CD4-positive, alpha-beta T cell treated with Interleukin-17A for 1 hour (primary cell): ENCODE results near the gene PHACTR3.

Experiments
- DNase-seq: peaks from one replicate; pipeline ENCODE4 v3.0.0-alpha.2; 2020

PHACTR3 gene

DNA sequence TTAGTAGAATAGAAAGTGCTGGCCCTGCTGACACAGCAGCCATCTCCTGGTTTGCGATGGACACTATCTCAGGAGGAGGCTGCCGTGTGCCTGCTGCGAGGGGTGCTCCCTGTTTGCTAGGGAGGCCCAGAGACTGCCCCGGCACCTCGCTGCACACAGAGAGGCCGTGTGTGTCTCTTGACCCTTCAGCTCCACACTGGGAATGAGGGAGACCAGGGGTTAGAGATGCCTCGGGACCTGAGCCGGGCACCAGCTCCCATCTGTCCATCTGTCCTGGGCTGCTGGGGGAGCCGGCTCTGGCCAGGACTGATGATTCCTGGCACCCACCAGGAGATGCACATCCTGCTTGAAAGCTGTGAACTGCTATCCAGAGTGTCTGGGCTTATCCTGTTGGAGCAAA, 18.2 kb downstream of the PHACTR3 start:
- no peak for DNase-seq

DNA sequence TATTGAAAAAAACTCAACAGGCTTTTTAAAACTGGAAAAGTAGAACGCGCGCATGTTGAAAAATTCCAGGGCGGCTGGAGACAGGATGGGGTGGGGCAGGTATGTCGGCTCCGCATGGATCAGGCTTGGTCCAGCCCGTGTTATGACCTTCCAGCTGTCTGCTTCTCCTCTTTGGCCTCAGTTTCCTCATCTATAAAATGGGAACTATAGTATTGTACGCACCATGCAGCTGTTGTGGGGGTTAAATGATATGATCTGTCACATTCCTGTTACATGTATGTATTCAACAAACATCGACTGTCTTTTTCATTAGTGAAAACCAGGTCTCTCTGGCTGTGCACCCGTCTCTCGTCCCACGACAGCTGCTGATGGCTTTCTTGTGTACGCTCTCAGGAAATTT, 18.8 kb downstream of the PHACTR3 start:
- no peak for DNase-seq

DNA sequence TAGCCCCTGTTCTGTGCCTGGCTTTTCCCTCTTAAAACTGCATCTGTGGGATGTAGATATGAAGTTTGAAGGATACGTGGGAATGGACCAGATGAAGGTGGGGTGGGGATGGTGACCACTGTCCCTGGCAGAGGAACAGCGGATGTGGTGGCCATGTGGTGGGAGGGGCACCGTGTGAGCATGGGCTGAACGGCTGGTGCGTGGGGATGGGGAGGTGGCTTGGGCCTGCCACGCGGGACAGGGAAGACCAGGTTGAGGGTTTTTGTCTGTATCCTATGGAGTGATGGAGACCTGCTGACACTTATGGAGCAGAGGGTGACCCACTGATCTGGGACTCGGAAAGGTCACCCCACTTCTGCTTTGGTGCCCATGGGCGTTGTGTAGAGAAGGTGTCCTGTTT, 19.2 kb downstream of the PHACTR3 start:
- DNase-seq, result no peak

DNA sequence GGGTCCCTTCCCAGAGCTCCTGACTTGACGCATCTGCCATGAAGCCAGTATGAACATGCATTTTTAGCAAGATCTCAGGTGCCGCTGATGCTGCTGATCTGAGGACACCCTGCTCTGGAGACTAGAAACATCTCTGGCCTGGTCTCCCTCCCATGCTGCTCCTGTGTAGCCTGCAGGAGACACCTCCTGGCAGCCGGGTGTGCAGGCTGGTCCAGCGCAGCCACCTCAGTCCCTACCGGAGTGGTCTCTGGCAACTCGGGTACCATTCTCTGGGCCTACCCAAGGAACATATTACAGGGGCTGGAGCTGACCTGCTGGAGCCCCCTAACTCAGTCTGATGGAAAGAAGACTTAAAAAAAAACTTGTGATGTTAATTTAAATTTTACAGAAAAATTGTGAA, 20.1 kb downstream of the PHACTR3 start:
- DNase-seq, result no peak

DNA sequence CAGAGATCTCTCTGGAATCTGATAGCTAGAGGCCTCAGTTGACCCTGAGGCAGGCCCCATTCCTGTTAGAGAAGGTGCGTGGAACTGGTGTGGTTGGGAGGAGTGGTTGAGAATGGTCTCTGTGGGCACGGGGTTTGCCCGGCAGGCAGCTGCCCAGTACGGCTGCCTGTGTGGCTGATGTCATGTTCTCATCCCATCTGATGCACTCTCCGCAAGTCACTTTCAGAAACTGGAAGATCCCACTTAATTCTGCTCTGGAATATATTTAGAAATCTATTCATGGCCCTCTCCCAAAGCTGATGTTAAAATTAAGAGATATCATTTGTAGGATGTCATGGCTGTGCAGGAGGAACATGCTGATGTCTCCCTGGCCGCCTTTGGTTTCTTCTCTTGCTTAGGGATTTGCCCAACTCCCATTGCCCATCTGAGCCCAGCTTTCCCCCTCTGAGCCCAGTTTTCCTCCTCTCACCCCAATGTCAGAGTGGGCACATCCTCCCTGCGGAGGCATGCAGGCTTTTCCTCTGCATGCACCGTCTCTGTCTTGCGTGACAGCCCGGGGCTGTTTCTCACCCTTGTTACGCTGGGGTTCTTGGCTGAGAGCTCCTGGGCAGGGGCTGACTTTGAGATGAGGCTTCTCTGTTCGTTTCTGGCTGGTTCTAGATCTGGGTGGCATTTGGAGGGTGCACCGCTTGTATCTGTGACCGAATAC, 21.0 kb downstream of the PHACTR3 start:
- no peak for DNase-seq

DNA sequence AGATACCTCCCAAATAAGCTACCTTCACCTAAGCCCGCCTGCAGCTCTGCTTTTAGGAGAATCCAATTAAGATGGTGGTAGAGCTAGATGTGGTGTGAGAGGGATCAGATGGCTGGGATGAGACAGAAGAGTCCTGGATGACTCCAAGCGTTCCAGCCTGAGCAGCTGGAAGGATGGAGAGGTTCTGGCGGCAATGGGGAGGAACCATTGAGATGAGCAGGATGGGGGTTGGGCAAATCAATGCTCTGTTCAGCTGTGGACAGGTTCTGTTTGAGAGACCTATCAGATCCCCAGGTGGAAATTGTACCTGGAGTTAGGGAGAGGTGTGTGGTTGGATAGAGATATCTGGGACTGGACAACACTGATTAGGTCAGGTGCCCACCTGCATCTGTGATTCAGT, 23.0 kb downstream of the PHACTR3 start:
- no peak for DNase-seq

DNA sequence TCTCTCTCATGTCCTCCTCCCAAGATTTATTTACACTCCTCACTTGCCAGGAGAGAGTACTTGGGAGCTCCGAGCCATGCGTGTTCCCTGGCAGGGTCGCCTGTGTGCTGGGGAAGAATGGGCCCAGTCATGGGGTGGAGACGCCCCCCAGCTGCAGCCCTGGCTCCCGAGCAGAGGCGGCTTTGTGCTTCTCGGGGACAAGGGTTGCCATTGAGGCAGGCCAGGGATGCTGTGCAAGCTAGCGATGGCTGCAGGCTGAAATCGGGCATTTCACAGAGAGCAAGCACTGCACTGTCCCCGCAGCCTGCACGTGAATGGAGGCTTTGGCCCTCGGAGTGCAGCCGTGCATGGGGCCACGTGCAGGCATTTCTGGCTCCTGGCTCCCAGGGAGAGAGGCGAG, 23.8 kb downstream of the PHACTR3 start:
- no peak for DNase-seq

DNA sequence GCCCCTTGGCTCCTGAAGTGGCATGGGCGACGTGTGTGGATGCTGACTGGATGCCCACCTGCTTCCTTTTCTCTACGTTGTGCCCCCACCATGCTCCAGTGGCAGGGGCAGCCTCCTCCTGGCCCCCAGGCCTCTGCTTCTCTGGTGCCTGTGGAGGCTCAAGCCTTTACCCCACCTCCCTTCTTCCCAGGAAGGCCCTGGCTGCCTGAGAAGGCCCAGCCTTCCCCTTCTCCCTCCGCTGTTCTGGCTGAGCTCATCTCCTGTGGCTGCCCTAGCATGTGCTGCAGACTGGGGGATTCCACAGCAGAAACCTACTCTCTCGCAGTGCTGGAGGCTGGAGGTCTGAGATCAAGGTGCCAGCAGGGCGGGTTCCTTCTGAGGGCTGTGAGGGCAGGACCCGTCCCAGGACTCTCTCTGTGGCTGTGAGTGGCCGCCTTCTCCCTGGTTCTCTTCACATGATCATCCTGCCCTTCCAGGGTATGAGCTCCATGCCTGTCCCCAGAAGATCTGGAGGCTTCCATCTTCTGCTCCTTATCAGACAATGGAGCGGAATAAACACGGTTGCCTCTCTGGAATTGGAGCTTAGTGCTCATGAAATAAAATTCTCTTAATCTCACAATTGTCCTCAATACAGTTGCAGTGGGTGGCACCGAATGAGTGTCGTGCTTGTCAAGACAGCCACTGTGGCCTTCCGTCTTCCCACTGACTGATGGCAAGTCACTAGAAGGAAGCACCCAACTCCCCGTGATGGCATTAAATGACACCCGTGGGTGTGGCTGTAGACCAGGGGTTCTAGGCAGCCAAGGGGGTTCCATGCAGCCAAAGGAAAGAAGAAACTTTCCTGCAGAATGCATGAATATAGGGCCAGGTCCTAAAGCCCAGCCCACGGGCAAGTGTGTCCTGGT, 25.1 kb downstream of the PHACTR3 start:
- no peak for DNase-seq

DNA sequence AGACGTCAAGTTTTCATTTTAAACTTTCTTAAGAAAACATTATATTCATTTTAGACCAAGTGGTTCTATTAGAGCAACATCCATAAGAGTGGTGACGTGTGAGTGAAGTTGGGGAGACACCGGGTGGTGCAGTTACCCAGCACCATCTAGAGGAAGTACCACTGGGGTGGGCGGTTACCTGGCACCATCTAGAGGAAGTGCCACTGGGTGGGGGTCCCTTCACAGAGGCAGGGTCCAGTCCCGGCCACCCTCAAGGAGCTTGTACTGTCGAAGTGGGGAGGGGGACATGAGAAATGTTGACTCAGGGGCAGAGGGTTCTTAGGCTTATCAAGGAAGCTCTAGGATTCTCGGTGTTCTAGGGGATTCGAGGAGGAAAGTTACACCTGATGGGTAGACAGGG, 26.2 kb downstream of the PHACTR3 start:
- no peak for DNase-seq

DNA sequence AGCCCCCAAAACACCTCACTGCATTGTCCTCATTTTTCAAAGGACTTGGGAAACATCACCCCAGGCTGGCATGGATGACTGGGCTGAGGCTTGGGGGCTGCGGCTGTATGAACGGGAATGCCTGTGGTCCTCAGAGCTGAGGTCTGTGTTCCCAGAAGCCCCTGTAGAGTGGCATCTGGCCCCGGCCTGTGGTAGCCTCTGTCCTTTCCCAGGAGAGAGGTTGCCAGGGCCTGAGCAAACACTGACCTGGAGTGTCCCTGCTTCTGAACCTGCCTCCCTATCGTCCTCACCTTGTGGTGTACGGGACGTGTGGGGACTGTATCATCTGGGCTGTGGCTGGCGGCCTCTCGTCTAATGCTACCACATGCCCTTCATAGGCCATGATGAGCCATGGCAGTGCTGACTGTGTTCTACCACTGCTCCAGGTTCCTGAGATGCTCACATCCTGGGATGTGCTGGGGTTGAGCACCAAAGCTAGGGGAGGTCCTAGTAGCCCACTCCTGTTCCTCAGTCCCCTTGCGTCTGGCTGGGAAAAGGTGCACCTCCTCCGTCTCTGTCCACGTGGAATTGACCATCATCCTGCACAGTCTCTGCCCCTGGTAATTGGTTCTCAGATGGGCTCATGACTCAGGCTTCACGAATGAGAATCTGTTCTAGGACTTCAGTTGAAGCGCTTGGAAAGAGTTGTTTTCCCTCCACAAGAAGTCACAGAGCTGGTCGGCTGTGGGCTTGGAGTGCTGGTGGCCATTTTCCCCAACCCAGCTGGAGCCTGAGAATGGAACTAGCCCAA, 27.6 kb downstream of the PHACTR3 start:
- DNase-seq, result no peak

DNA sequence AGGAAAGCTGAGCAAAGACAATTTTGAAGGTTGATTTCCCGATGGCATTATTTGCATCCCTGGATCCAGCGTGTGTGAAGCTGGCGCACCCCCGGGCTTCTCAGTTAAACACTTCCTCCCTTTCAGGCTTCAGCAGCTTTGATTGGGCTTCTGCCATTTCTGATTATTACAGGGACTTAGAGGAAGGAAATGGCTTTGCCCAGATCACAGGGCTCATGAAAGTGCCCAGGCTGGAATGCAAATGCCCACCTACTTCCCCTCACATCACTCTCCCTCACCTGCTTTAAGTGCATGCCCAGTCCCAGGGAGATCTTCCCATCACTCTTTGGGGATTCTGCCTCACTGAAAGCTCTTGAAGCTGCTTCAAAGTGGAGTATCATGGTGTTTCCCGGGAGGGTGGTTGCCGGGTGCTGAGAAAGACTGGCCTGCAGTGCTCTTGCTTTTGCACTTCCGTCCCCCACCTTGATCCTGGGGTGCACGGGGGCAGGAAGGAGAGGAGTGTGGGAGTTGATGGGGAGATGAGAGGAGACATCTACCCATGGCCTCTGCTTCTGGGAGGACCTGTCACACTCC, 28.3 kb downstream of the PHACTR3 start:
- no peak for DNase-seq

DNA sequence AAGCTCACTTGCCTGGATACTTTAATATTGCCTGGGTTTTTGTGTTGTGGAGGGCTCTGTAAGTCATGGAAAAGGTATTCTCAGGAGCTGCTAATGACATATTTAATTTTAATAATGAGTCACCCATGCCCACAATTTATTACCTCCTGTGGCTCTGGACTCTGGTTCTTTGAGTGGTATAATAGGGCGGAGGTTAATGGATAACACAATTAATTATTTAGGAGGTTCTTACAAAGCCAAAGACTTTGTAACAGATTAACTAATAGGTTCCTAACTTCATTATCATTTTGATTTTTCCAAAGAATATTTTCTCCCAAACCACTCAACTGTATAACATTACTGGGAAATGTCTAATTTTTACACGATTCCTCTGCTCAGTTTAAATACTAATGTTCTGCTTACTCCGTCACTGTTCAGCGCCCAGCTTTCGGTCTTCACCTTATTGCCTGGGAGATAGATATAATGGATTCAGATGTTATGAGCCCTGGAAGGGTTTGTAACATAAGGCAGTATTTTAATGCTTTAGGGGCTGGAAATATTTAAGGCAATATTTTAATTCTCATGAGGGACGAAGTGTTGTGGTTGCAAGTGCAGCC, 29.4 kb downstream of the PHACTR3 start:
- DNase-seq, result no peak

DNA sequence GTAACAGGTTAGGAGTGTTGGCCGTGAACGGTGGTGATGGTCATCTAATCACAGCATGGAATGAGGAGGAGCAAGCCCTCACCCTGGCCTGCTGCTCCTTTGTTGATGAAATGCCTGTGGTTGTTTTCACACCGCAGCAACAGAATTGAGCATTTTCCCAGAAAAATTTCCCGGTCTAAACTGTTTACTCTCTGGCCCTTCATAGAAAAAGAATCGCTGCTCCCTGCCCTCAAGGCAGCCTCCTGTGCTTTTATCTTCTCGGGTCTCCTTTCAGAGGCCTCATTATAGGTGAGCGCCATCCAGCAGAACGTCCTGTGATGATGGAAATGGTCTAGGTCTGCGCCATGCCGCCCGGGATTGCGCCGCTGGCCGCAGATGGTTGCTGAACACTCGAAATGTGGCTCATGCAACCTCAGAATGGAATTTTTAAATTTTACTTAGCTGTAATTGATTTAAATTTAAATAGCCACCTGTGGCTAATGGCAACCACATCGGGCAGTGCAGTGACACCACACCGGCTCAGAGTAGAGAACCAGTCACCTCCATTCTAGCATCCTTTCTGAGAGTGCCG, 30.2 kb downstream of the PHACTR3 start:
- DNase-seq, result no peak

DNA sequence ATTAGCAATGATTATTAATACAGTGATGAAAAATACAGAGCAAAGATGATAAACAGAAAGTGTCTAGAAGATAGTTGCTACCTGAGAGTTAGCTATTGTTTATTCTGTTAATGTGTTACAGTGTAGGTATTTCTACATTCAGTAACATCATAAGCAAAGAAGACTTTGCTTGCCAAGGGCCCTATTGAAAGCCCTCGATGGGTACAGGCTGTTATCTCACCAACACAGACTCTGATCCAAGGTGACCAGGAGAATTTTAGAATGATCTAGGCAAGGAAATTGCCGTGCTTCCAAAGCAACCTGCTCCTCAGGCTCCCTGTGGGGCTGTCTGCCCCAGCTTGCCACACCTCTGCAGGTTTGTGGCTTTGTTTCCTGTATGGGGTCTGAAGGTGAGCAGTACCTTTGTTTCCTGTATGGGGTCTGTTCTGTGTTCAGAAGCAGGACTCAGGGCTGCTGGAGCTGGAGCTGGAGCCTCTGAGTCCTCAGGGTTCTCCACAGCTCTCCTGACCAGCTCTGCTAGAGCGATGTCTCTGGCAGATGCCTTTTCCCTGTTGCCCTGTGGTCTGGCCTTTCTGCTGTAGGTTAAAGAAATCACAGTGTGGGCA, 32.5 kb downstream of the PHACTR3 start:
- DNase-seq, result no peak

DNA sequence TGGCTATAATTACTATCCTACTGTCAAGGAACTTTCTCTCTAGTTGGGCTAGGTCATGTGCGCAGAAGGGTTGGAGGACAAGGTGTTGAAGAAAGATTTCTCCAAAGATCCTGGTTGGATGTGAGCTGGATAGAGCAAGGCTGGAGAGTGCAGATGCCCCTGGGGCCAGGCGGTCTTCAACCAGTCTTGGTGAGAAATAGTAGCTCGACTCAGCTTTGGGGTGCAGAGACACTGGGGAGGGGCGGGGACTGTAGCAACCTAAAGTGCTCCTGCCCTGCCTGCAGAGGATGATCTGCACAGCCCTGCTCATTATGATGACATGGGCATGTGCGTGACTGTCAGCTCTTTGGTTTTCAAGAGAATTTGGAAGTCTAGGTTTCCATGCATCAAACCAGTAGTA, 35.9 kb downstream of the PHACTR3 start:
- DNase-seq, result no peak

DNA sequence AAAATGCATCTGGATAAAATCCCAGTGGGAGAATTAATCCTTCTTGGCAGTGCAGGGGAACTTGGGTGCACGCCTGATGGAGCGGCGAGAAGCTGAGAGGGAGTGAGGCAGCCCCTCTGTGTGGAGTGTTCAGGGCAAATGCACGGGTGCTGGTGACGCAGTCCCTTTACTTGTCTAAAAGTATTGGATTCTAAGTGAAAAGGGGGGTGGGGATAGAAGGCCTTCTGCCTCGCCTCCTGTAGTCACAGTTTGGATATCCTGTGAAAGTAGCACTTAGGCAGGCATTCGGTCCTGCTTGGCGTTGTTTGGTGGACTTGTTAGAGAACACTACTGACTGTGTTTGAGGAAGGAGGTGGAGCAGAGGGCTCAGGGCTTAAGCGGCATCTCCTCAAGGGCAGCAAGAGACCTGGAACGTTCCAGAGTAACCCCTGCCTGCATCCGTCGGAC, 39.3 kb downstream of the PHACTR3 start:
- DNase-seq, result no peak

DNA sequence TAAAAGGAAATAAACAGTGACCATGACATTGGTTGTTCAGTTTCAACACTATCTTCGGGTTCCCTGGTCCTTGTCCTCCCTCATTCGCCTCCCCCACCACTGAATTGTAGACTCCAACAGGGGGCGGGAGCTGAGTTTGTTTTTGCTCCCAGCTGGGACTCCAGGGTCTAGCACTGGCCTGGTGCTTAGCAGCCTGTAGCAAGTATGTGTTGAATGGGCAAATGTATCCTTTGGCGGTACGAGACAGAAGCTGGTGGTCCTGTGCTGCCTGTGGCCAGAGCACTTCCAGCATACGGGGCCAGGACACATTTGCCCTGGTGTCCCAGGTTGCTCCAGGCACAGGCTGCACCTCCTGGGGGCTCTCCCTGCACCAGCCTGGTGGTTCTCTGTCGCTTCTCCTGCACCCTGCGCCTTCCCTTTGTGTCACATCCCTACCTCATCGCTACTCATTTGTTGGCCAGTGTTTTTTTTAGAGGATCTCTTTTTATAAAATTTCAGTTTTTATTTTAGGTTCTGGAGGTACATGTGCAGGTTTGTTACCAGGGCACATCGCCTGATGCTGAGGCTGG, 40.1 kb downstream of the PHACTR3 start:
- DNase-seq, result no peak

DNA sequence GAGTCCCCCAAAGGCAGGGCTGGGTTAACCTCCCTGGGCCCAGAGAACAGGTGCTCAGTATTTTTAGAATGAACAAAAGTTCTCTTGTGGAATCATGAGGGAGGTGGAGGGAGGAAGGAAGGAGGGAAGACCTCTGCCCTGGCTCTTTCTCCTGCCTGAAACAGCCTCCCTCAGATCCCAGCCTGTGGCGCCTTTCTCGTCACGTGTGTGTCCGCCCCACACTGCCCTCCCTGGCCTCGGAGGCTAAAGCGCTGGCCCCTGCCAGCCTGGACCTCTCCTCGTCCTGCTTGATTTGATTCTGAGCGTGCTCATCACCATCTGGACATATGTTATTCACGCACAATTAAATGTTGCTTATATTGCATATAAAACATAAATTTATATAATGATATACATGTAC, 40.9 kb downstream of the PHACTR3 start:
- no peak for DNase-seq

DNA sequence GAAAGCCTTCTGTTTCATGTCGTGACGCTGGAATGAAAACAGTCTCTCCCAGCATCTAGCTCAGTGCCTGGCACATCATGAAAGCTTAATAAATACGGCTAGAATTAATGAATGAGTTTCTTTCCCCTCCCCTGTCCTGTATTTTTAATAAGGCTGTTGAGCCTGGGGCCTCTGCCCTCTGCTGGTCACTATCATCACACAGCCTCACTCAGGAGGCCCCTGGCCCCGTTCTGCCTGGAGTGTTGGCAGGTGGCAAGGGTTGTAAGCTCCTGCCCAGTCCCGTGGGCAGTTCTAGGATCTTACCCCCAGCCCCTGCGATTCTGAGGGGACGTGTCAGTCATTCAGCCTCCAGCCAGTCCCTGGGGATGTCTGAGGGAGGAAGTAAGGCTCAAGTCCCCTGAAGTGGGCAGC, 41.4 kb downstream of the PHACTR3 start:
- DNase-seq, result no peak

DNA sequence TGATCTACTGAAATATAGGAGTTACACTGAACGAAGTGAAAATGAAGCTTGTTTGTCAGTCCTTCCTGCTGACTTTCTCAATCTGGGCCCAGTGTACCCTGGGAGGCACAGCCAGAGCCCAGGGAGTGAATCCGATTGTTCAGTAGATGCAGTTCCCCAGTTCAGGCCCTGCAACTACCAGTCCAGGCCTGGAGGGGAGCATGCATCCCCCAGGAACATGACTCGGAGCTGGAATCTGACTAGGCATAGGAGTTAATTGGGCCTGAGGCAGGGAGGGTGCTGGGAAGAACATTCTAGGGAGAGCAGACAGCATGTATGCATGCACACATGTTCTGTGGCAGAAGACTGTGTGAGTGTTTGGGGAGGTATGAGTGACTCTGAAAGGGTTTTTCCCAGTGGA, 42.1 kb downstream of the PHACTR3 start:
- no peak for DNase-seq

DNA sequence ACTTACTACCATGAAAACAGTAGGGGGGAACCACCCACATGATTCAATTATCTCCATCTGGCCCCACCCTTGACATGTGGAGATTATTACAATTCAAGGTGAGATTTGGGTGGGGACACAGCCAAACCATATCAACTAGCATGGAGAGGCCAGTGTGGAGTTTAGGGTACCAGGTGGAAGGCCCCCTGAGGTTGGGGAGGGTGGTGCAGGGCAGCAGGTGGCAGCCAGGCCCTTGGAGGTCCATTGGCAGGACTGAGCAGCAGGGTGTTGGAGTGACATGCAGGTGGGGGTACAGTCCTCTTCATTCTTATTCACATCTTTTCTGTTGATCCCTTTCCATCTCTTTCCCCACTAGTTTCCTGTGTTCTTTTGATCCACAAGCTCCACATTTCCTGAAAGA, 42.9 kb downstream of the PHACTR3 start:
- no peak for DNase-seq
